SHP77 (cell line): ENCODE data around the gene ATP2B3.
A peak's percentile ranks its signal among the peaks of the same experiment; 100 is the strongest.

ENCODE experiments used
- DNase-seq, 2 experiments: peaks; one replicate each; lab custom pipeline; 2025; lab: John Stamatoyannopoulos, UW

ATP2B3 gene

DNA sequence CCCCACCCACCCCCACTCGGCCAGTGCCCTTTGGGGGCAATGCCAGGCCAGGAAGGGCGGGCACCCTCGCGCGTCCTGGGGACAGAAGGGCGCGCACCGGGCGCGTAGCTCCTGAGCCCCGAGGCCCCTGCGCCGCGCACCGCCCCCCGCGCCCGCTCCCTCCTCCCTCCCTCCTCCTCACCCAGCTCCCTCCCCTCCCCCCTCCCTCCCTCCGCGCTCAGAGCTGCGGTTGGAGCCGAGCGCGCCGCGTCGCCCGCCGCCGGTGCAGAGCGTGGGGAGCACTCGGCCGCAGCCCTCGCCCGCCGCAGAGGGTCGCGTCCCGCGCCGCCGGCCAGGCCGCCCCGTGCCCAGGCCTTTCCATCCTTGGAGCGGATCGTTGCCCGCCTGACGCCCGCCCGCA is at the start of gene ATP2B3:
Gene ATP2B3, plus strand, starts transcription at position 220 of the 400 bp plus-strand sequence. CDS start 18,606 bp downstream, outside the sequence.
- no peak for DNase-seq

DNA sequence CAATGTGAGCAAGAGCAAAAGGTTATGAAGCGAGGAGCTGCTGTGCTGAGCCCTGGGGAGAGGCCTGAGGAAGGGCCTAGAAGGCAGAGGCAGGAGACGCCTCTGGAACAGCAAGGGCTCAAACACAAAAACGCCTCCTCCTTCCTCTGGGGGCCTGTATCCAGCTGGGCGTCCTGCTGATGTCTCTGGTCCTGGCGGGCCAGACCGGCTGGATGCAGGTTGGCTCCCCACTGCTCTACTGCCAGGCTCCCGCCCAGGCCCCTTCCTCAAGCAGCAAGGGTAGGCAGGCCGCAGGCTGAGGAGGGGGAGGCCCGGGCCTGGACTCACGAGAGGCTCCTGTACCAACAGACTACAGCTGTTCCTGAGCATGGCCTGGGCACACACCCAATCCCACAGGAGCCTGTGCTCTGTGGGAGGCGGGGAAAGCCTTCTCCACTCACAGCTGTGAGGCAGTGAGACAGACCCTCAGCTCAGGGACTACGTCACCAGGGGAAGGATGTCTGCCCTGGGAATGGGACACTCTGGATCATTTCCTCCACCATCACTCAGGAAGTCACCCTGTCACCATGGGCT is 49.3 kb upstream of the ATP2B3 start:
- no peak for DNase-seq

DNA sequence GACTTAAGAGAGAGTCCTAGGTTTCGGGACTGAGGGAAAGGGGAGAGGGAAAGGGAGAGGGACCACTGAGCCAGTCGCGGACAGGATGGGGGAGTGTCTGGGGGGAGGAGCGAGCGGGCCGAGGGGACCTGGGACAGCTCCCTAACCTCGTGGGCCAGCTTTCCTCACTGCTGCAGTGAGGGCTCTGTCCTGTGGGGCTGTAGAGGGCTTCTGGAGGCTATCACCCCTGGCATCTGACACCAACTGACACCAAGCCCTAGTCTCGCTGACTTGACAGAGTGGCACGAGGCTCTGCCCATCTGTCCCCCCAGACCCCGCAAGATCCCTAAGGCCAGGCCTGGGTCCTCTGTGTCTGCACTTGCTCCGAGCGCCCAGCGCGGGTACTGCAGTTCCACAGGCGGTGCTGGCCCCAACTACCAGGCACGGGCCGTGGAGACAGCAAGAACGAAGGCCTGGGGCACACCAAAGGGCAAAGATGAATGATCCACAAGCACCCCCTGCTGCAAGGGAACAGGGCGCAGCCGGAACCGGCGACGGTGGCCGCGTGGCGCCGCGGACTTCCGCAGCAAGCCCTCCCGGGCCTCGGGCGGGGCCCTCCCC is 47.5 kb upstream of the ATP2B3 start:
- DNase-seq, result no peak

DNA sequence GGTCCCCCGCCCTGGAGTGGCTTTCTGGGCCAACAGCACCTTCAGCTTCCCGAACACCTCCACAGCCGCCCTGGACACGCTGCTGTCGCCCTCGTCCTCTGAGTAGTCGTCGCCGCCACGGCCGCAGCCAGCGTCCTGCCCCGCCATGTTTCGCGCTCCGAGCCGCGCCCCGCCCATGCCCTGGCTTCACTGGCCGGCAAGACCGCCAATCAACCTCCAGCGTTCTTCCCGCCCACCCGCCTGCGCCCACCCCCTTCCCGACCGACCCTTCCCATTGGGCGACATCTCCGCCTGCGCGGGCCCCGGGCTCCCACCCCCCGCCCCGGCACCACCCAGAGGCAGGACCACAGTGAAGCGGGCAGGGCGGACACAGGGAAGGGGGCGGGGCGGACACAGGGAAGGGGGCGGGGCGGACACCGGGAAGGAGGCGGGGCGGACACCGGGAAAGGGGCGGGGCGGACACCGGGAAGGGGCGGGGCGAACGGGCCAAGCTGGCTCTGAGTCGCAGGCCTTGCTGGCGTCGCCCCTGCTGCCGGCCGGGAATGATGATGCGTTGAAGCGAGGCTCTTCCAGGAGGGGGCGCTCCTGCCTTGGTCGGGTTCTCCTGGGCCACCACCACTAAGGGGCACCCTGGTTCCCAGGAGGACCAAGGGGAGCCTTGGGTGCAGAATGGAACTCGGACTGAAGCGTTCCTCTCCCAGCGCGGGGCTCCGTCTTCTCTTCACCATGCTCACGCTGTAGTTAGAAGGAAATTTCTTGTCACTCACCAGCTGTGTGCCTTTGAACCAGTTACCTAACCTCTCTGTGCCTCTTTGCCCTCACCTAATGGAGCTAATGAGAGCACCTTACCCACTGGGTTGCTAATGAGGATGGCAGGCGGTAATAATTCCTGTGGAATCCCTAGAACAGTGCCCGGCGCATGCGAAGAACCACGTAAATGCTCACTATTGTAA is 46.8 kb upstream of the ATP2B3 start, which contains the start of gene HAUS7:
Gene HAUS7, minus strand, starts transcription at position 166 of the 953 bp plus-strand sequence. Its CDS starts 19 bp downstream, at position 147.
- peak; percentile 68 to 71 for DNase-seq

DNA sequence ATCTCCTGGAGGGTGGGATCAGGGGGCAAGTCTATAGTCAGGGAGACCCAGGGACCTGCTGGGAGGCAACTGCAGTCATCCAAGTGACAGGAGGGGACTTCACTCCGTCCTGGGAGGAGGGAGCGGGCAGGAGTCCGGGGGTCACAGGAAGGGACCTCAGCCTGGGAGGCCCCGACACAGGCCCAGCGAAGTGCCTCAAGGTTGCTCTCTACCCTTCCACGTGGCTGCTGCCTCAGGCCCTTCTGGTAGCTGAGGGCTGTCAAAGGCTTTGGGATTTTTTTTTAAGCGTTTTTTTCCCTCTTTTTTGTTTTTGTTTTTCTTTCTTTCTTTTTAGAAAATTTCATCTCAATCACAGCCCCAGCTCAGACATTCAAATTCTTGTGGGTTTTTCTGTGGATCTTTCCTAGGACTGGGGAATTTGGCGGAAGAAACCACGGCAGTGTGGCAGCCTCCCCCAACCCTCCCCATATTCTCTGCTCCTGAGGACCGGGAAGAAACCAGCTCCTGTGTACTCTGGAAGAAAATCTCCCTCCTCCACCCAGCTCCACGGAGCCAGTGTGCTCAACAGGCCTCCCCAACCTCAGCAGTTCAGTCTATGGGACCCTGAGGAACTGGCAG is 45.7 kb upstream of the ATP2B3 start:
- no peak for DNase-seq

DNA sequence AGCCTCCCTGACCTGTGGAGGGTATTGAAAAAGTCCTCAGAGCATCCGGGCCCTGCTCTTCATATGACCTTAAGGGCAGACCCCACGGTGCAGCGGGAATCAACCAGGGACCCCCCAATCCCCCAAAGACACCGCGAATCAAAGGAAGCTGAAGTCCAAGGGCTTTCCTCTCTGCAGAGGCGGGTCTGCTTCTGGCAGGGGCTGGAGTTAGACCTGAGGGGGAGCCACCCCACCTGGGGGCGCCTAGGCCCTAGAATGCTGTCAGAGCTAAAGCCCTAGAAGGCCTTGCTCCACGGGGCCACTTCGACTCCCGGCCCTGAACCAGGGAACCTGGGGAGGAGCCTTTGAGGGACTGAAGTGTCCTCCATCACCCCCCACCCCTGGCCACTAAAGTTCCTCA is 44.3 kb upstream of the ATP2B3 start:
- DNase-seq, result no peak

DNA sequence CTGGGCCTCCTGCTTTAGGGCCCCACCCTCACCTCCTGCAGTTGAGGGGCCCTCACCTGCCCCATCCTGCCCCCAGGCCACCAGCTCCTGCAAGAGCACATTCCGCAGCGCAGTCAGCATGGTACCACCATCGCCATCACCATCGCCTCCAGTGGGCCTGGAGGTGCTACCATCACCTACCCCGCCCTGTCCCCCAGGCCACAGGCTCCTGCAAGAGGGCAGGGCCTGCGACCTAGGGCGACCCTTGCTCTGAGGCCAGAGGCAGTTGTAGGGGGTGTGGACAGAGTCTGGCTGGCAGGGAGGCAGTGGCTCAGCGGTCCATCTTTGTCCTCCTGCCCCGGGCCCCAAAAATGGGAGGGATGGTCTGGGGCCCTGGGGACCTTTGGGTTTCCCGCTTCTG is 43.2 kb upstream of the ATP2B3 start:
- no peak for DNase-seq

DNA sequence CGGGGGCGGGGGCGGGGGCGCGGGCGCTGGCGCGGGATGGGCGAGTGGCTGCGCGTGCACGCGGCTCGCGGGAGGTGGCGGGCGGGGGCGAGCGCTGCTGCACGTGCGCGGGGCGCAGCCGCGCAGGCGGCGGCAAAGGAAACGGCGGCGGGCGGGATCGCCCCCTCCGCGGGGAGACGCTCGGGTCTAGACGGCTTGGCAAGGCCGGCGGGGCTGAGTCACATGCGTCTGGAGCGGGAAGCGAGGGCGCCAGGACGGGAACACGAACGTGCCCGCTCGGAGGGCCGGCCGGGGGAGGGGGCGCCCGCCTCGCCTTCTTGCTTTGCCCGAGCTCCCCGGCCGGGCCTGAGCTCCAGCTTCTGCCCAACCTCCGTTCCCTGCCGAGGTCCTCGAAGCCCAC is 42.7 kb upstream of the ATP2B3 start:
- DNase-seq, result peak in 1 of 2 experiments; percentile 2

DNA sequence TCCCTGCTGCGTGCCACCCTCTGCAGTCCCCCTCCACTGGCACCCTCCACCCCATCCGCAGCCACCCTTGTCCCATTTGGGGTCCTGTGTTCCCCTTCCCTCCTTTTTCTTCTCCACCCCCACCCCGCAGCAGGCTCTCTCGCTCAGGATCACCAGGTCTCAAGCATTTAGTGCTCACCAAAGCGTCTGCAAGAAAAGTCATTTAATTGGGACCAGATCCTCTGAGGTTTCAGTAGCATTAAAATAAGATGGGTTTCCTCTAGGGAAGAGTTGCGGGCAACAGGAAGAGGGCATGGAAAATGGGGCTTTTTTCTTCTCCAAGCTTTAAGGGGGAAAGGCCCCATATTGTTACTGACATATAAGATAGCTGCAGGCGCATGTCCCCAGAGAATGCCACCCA is 42.2 kb upstream of the ATP2B3 start:
- DNase-seq, result no peak

DNA sequence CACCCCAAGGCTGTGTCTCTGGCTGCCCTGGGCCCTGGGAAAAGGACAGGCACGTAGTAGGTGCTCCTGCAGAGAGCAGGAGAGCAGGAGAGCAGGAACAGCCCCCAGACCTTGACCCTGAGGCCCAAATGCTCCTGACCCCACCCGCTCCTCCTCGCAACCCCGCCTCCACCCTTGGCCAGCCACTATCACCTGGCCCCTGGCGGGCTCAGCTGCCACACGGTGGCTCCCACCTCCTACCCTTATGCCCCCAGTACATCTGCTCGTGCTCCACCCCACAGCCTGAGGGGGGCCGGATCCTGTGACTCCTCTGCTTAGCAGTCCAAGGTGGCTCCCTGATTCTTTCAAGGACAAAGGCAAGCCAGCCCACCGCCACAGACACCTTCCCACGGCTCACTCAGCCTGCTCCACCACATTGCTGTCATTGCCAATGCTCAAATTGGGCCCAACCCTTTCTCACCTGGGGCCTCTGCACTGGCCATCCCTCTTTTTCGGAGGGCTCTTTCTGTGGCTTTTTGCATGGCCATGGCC is 41.6 kb upstream of the ATP2B3 start:
- no peak for DNase-seq

DNA sequence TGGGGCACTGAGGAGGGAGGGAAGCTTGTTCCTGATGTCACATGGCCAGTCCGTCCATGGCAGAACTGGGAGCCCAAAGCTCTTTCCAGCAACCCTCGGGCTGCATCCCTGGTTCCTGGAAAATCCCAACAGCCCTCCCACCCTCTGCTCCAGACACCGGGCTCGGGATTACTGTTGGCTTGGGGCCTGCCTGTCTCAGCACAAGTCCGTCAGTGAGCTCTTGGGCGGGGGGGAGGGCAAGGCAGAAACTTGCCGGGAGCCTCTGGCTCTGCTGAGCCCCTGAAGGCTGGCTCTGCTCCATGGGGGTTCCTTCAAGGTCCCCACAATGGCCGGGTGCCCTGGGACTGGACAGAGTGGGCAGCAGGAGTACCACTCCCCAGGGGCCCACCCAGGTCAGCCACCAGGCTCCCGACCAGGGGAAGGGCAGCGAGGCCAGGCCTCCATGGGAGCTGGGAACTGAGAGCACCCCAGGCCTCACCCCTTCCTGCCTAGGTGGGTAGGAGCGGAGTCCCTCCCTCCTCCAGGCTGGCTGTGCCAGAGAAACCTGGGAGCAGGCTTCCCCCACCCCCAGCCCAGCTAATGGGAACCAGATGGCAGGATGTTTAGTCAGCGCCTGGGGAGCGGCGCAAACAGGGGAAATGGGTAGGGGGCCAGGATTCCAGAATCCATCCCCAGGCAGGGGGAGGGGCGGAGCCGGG is 40.6 kb upstream of the ATP2B3 start:
- no peak for DNase-seq

DNA sequence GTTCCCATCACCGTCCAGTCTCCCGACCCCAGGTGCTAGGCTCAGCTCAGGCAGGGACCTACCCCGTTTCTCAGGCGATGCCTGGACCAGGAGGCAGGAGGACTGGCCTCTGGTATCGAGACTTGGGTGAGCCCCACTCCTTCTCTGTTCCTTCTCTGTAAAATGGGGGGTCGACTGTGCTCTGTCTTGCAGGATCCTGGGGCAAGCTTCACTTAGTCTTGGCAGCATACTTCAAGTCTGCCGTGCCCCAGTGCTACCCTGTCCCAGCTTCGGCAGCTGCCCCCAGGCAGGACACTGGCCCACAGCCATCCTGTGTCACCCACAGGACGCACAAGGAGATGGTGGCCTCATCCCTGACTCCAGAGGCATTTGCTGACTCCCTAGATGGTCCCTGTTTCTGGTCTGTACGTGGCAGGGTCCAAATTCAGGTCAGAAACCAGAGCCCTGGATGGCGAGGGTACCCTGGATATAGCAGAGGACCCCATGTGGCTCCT is 40.0 kb upstream of the ATP2B3 start:
- no peak for DNase-seq

DNA sequence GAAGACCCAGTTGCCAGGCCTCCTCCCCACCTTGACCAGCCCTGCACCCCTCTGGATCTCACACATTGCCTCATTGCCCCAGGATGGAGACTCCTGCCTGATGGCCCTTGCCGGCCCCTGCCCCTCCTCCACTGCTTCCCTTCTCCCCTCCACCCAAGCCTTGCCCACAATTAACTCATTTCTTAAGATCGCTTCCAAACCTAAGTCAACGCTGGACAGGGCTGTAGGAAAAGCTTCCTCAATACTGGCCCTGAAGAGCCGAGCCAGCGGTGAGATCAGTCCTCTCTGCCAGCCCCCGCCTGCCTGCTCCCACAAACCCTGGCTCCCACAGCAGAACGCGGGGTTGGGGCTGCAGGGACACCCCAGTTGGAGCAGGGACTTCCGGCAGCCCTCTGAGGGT is 39.5 kb upstream of the ATP2B3 start:
- no peak for DNase-seq

DNA sequence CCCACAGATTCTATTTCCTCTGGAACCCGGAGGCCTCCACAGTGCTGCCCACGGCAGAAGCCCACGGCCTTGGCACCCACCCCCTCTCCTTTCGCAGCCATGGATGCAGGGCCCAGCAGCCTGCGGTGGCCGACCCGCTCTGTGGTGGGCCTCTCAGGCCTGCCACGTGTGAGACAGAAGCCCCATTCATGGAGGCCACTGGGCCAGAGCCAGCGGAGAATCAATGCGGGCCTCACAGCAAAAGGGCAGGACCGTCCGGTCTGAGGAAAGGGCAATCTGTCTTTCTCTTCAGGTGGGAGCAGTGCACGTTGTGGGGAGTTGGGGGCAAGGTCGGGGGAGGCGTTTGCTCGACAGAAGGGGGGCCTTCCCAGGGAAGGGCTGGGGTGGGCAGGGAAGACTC is 38.7 kb upstream of the ATP2B3 start:
- DNase-seq, result no peak

DNA sequence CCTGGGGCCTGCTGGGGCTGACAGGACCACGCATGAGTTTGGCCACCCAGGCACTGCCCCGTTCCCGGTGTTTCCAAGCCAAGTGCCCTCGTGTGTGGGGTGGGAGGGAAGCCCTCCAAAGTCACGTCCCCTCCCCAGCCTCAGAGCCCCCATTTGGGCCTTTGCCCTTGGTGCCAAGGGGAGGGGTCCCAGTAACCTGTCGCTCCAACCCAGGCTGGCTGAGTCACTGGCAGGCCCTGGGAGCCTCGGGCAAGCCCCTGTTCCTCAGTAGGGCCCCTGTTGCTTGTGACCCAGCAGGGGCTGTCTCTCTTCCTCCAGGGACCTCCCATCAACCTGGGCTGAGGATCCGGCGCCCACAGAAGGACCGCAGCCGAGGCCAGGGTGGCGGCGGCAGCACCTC is 36.4 kb upstream of the ATP2B3 start:
- no peak for DNase-seq

DNA sequence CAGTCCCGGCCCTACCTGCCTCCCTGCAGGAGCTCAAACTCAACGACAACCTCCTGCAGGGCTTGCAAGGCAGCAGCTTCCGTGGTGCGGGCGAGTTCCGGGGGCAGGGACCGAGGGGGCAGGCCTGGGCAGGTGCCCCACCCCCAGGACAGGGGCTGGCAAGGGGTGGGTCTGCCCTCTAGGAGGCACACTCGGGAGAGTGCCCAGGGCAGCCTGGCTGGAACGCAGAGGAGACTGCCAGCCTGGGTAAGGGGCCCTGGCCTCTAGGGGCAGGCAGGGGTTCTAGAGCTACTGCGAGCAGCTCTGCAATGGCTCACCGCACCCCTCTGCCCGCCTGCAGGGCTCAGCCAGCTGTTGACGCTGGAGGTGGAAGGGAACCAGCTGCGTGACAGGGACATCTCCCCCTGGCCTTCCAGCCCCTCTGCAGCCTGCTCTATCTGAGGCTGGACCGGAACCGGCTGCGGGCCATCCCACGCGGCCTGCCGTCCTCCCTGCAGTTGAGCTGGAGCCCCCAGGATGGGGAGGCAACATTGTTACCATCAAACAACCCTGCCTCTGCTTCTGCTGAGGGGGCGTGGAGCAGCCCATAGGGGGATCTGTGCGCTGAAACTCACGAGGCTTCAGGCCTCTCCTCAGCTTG is 34.9 kb upstream of the ATP2B3 start:
- no peak for DNase-seq

DNA sequence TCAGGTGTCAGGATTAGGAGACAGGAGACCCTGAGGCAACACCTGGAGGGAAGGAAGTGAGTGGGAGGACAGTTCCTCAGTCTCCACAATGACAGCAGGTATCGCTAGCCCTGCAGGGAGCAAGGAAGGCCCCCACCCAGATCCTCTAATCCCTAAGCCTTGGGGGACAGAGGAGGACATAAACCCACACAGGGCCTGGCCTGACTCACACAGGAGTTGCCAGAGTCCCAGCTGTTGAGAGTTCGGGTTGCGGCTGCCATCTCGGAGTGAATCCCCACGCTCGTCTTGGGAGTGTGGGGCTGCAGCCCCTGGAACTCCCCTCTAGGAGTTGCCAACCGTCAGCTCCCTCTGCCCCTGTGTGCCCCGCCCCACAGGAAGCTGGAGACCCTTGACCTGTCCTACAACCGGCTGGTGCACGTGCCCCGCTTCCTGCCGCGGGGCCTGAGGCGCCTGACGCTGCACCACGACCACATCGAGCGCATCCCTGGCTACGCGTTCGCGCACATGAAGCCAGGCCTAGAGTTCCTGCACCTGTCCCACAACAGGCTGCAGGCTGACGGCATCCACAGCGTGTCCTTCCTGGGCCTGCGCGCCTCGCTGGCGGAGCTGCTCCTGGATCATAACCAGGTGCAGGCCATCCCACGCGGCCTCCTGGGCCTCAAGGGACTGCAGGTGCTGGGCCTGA is 31.9 kb upstream of the ATP2B3 start:
- no peak for DNase-seq

DNA sequence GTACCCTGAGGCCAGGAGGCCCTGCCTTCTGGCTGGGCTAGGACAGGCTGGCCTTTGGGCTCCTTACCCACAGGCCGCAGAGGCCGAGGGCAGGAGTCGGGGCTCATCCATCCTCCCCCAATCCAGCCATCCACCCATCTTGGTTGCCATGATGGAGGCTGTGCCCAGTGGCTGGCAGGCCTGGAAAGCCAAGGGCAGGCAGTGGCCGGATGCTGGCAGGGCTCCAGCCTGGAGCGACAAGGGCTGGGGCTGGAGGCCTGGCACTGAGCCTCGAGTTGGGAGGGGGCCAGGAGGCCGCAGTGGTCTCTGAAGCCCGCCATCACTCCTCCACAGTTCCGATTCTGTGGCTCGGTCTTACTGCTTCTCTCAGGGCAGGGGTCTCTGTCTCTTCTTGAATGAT is 31.3 kb upstream of the ATP2B3 start:
- no peak for DNase-seq

DNA sequence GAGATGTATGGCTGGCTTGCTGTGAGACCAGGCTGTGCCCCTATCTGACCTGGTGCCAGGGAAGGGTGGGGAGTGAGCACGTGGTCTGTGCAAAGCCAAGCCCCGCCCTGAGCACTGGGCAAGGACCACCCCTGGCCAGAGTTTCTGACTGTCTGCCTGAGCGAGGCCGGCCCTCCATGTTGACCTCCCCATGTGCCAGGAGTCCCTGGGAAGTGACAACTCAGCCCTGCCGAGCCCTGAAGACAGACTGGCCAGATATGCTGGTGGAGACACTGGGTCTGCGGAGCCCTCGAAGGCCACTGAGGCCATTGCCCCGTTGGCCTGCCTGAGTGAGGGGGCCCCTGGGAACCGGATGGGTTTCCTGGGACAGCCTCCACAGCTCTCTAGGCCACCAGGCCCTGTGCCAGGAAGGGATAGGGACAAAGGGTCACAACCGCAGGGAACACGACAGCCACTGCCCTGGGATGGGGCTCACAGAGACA is 29.8 kb upstream of the ATP2B3 start:
- DNase-seq, result no peak

DNA sequence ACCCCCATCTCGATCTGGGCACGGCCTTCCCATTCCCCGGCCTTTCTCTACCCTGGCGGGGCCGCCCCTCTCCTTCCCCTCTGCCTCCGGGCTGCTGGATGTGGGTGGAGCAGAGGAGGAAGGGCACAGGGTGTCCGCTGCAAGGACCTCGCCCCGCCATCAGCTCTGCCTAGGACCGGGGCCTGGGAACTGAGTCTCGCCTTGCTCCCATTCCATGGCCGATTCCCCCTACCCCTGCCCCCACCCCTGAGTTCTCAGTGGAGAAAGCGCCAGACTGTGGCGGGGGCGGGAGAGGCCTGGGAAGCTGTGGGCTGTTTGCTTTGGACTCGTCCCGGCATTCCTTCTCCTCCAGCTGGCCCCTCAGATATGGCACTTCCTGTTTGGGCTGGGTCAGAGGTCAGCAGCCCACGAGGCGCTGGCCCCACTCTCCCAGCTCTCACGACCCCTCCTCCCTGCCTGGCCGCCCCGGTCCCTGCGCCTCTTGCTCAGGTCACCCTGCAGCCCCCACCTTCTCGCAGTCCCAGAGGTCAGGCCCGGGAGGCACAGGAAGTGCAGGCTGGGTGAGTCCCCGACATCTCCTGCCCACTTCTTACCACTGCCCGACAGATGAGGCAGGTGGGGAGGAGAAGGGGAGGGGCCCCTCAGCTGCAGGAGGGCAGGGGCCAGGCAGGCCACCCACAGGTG is 29.1 kb upstream of the ATP2B3 start:
- no peak for DNase-seq
